Chondrocyte (in vitro differentiated cells): ENCODE data around the gene CIDEC. TPM values are rescaled to one million over a fixed set of nuclear protein-coding genes. Genes with fewer than 3 reads are reported as not detected.

ENCODE experiments used
- DNase-seq: peaks from one replicate; pipeline ENCODE4 v3.0.0; 2021; ENCODE audit warnings: mixed read lengths, low spot score
- H3K27ac Mint-ChIP-seq: one replicate; pipeline ENCODE4 v1.8.0; 2021; ENCODE audit warnings: mild to moderate bottlenecking, moderate library complexity, mixed read lengths; ENCODE audit not compliant: unreplicated experiment
- H3K27me3 Mint-ChIP-seq: 2 replicates; pipeline ENCODE4 v1.8.0; 2021; ENCODE audit warnings: low read depth, mixed read lengths
- H3K36me3 Mint-ChIP-seq: 2 replicates; pipeline ENCODE4 v1.8.0; 2021; ENCODE audit warnings: low read depth, mixed read lengths
- H3K4me1 Mint-ChIP-seq: 2 replicates; pipeline ENCODE4 v1.8.0; 2021; ENCODE audit warnings: low read depth, mild to moderate bottlenecking, mixed read lengths
- H3K4me3 Mint-ChIP-seq: one replicate; pipeline ENCODE4 v1.8.0; 2021; ENCODE audit warnings: mild to moderate bottlenecking, moderate library complexity, mixed read lengths; ENCODE audit not compliant: unreplicated experiment
- H3K9me3 Mint-ChIP-seq: 2 replicates; pipeline ENCODE4 v1.8.0; 2021; ENCODE audit warnings: low read depth, mixed read lengths
- total RNA-seq: library from RNA; stranded (reverse); gene quantifications from 3 replicates; pipeline ENCODE4 v1.2.1, GENCODE V29; 2021
- TF ChIP-seq, protein P1 (sequence below): fragments of 200-600 bp; sonication (generic); IDR thresholded peaks from 2 replicates; pipeline ENCODE4 v1.5.0; 2021; ENCODE audit warnings: antibody characterized with exemption, mild to moderate bottlenecking, moderate library complexity

The CIDEC gene
- total RNA-seq, 1 donor from 2014 or later, result not detected

GRCh38 chr3:9908286-9908685, 28.2 kb upstream of the CIDEC start:
- Mint-ChIP-seq H3K4me3 (no peak overlapping the region), H3K27ac (no peak overlapping the region), H3K9me3 (no peaks in the 10 kb centered on the region), H3K27me3 (no peaks in the 10 kb centered on the region), H3K36me3 (no peaks in the 10 kb centered on the region), H3K4me1 (peaks cover 13% of the 10 kb centered on the region)
- no peak for DNase-seq
- TF ChIP-seq, protein P1, sequence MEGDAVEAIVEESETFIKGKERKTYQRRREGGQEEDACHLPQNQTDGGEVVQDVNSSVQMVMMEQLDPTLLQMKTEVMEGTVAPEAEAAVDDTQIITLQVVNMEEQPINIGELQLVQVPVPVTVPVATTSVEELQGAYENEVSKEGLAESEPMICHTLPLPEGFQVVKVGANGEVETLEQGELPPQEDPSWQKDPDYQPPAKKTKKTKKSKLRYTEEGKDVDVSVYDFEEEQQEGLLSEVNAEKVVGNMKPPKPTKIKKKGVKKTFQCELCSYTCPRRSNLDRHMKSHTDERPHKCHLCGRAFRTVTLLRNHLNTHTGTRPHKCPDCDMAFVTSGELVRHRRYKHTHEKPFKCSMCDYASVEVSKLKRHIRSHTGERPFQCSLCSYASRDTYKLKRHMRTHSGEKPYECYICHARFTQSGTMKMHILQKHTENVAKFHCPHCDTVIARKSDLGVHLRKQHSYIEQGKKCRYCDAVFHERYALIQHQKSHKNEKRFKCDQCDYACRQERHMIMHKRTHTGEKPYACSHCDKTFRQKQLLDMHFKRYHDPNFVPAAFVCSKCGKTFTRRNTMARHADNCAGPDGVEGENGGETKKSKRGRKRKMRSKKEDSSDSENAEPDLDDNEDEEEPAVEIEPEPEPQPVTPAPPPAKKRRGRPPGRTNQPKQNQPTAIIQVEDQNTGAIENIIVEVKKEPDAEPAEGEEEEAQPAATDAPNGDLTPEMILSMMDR, result no peak

DNA sequence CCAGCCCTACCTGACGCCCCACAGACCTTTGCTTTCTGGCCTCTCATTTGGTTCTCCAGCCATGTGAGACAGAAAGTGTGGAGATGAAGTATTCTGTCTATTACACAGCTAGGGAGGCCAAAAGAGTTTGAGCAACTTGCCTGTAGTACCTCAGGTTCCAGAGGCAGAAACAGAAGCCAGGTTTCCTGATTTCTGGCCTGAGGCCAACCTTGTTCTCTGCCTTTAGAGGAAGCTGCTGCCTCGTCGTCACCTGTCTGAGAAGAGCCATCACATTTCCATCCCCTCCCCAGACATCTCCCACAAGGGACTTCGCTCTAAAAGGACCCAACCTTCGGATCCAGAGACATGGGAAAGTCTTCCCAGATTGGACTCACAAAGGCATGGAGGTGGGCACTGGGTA, 26.4 kb upstream of the CIDEC start:
- no peak overlapping the region for H3K27ac Mint-ChIP-seq
- DNase-seq, result no peak
- H3K9me3 Mint-ChIP-seq, result no peaks in the 10 kb centered on the region
- peaks cover 18% of the 10 kb centered on the region for H3K4me1 Mint-ChIP-seq
- H3K27me3 Mint-ChIP-seq, result no peaks in the 10 kb centered on the region
- H3K4me3 Mint-ChIP-seq, result no peak overlapping the region
- no peaks in the 10 kb centered on the region for H3K36me3 Mint-ChIP-seq
- TF ChIP-seq, protein P1, result no peak

DNA sequence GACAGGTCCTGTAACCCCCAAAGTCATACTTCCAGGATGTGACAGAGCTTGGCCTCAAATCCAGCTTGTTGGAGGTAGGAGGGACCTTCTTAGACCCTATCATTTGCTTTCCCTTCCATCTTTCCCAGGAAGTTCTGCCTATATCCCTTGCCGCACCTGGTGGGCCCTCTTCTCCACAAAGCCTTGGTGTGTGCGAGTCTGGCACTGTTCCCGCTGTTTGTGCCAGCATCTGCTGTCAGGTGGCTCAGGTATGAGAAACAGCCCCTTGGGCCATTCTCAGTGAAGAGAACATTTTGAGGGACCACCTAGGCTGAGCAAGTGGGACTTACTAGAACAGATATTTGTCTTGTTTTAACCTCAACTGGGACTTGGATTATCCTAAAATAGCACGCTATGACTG, 23.9 kb upstream of the CIDEC start:
- Mint-ChIP-seq H3K27ac (peak overlapping the region; percentile 81), H3K36me3 (no peaks in the 10 kb centered on the region), H3K4me1 (peaks cover 26% of the 10 kb centered on the region), H3K27me3 (no peaks in the 10 kb centered on the region), H3K9me3 (no peaks in the 10 kb centered on the region), H3K4me3 (no peak overlapping the region)
- no peak for DNase-seq
- TF ChIP-seq, protein P1, result no peak

- Mint-ChIP-seq H3K36me3 (no peaks in the 10 kb centered on the region), H3K9me3 (no peaks in the 10 kb centered on the region), H3K27me3 (no peaks in the 10 kb centered on the region), H3K4me3 (no peak overlapping the region), H3K4me1 (peaks cover 32% of the 10 kb centered on the region), H3K27ac (peak overlapping the region; percentile 81)
- no peak for DNase-seq
- TF ChIP-seq, protein P1, result no peak
These were observed 23.2 kb upstream of the CIDEC start for GRCh38 chr3:9903238-9903624.

- H3K27me3 Mint-ChIP-seq, result no peaks in the 10 kb centered on the region
These were observed 22.6 kb upstream of the CIDEC start, which contains the start of gene IL17RE for GRCh38 chr3:9902372-9903237. IL17RE (plus strand) TSS chr3:9902848; CDS start chr3:9902933, 85 bp downstream.

More at GRCh38 chr3:9902372-9903237, 22.6 kb upstream of the CIDEC start, which contains the start of gene IL17RE:
- peak within 1 kb of the TSS; percentile 2 for H3K4me3 Mint-ChIP-seq
- H3K27ac Mint-ChIP-seq, result peak within 1 kb of the TSS; percentile 81
- H3K4me1 Mint-ChIP-seq, result peaks cover 38% of the 10 kb centered on the region
- H3K36me3 Mint-ChIP-seq, result no peaks in the 10 kb centered on the region
- no peak for DNase-seq
- H3K9me3 Mint-ChIP-seq, result no peaks in the 10 kb centered on the region
- TF ChIP-seq, protein P1, result no peak
